ENCODE results near the gene CYFIP2.

DNA sequence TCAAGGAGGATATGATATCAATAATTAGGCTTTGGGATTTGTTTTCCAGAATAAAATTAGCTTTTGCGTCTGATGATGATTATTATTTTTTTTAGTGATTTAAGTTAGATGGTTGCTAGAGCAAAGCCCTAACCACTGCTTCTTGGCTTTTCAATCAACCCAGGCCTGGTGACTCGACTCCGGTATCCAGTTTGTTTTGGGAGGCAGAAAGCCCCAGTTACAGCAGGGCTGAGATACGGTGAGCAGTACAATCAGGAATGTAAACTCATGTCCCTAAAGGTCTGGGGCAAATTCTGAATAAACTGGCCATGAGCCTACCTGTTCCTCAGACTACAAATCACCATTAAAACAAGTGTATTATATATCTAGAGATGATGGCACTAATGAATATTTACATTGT, 24.4 kb upstream of the CYFIP2 start:
- TF ChIP-seq, protein P1, sequence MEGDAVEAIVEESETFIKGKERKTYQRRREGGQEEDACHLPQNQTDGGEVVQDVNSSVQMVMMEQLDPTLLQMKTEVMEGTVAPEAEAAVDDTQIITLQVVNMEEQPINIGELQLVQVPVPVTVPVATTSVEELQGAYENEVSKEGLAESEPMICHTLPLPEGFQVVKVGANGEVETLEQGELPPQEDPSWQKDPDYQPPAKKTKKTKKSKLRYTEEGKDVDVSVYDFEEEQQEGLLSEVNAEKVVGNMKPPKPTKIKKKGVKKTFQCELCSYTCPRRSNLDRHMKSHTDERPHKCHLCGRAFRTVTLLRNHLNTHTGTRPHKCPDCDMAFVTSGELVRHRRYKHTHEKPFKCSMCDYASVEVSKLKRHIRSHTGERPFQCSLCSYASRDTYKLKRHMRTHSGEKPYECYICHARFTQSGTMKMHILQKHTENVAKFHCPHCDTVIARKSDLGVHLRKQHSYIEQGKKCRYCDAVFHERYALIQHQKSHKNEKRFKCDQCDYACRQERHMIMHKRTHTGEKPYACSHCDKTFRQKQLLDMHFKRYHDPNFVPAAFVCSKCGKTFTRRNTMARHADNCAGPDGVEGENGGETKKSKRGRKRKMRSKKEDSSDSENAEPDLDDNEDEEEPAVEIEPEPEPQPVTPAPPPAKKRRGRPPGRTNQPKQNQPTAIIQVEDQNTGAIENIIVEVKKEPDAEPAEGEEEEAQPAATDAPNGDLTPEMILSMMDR (IDR thresholded peaks at IDR 0.05; ENCODE audit: low read length) = no peak
- TF ChIP-seq EZH2 (IDR thresholded peaks at IDR 0.05; ENCODE audit: borderline replicate concordance, low read length) = no peak
